Activated CD4-positive, alpha-beta T cell treated with anti-CD3 and anti-CD28 coated beads, Interleukin-2, amount 10 ng/mL, durations not matched to agents 7 days and 5 days (primary cell): ENCODE measurements around the gene OR8J3. TPM values are rescaled to one million over a fixed set of nuclear protein-coding genes. Genes with fewer than 3 reads are reported as not detected.

Experiments used
- CTCF ChIA-PET: fragments of 350-600 bp; sonication (Branson Sonifier 250); formaldehyde crosslinking; loops from one replicate; lab custom pipeline; 2021; ENCODE audit warnings: antibody characterized with exemption; lab: Charles Lee
- POLR2A ChIA-PET: fragments of 350-600 bp; sonication (Branson Sonifier 250); formaldehyde crosslinking; loops from one replicate; lab custom pipeline; 2021; ENCODE audit warnings: antibody characterized with exemption; lab: Charles Lee
- DNase-seq: peaks from one replicate; pipeline ENCODE4 v3.0.0-alpha.2; 2020
- H3K27ac Mint-ChIP-seq: one replicate; pipeline ENCODE4 v1.8.0; 2021; ENCODE audit warnings: mild to moderate bottlenecking, moderate library complexity, mixed read lengths
- H3K27me3 Mint-ChIP-seq: one replicate; pipeline ENCODE4 v1.8.0; 2021; ENCODE audit warnings: mixed read lengths
- H3K36me3 Mint-ChIP-seq: one replicate; pipeline ENCODE4 v1.8.0; 2021; ENCODE audit warnings: low read depth, mixed read lengths
- H3K4me1 Mint-ChIP-seq: one replicate; pipeline ENCODE4 v1.8.0; 2021; ENCODE audit warnings: mixed read lengths
- H3K4me3 Mint-ChIP-seq: one replicate; pipeline ENCODE4 v1.8.0; 2021; ENCODE audit warnings: mild to moderate bottlenecking, moderate library complexity, mixed read lengths
- H3K9me3 Mint-ChIP-seq: one replicate; pipeline ENCODE4 v1.8.0; 2021; ENCODE audit warnings: mixed read lengths
- total RNA-seq, 2 experiments: library from RNA; stranded (reverse); gene quantifications; one replicate each; pipeline ENCODE4 v1.2.3, GENCODE V29; 2021

Gene OR8J3
- total RNA-seq, 2 experiments from 2014 or later: not detected

- H3K9me3 Mint-ChIP-seq: peaks cover 2% of the 10 kb centered on the region
- ChIA-PET CTCF (interaction anchor here (0.7 kb wide), 1 partner anchor 1160 kb away, joined by 3 read pairs; no protein-coding TSS in a partner anchor), POLR2A (no interaction called here)
- no peak for DNase-seq
- no peak overlapping the region for H3K4me3 Mint-ChIP-seq
- H3K27ac Mint-ChIP-seq: no peak overlapping the region
- H3K36me3 Mint-ChIP-seq: no peaks in the 10 kb centered on the region
- no peaks in the 10 kb centered on the region for H3K4me1 Mint-ChIP-seq
- no peaks in the 10 kb centered on the region for H3K27me3 Mint-ChIP-seq
Measured at GRCh38 chr11:56089697-56090096, 50.3 kb downstream of the OR8J3 start.

Other genes with a start within 250 kb of the OR8J3 start
- gene OR5W2, start 225.6 kb downstream of the OR8J3 start, total RNA-seq: not detected
- not detected for gene OR5I1, start 203.8 kb downstream of the OR8J3 start, total RNA-seq
- not detected for gene OR10AG1, start 170.3 kb downstream of the OR8J3 start, total RNA-seq
- not detected for gene OR5F1, start 145.6 kb downstream of the OR8J3 start, total RNA-seq
- not detected for gene OR5AS1, start 112.5 kb downstream of the OR8J3 start, total RNA-seq
- gene OR8I2, start 46.9 kb downstream of the OR8J3 start, total RNA-seq: not detected
- not detected for gene OR8H2, start 36.5 kb downstream of the OR8J3 start, total RNA-seq
- not detected for gene OR8H3, start 17.8 kb downstream of the OR8J3 start, total RNA-seq
- gene OR8K5, start 20.1 kb upstream of the OR8J3 start, total RNA-seq: not detected
- not detected for gene OR5J2, start 36.4 kb upstream of the OR8J3 start, total RNA-seq
- gene OR5T2, start 94.1 kb upstream of the OR8J3 start, total RNA-seq: not detected
- gene OR5T3, start 112.1 kb upstream of the OR8J3 start, total RNA-seq: not detected
- gene OR5T1, start 134.0 kb upstream of the OR8J3 start, total RNA-seq: not detected
- not detected for gene OR8H1, start 152.1 kb upstream of the OR8J3 start, total RNA-seq
- gene OR8K3, start 174.9 kb upstream of the OR8J3 start, total RNA-seq: not detected
- gene OR8K1, start 205.8 kb upstream of the OR8J3 start, total RNA-seq: not detected
- gene OR8J1, start 214.1 kb upstream of the OR8J3 start, total RNA-seq: not detected
- not detected for gene OR8U1, start 235.4 kb upstream of the OR8J3 start, total RNA-seq